Skeletal muscle tissue (tissue), 4 donors: ENCODE data around the gene LAPTM4A. TPM values are rescaled to one million over a fixed set of nuclear protein-coding genes. Genes with fewer than 3 reads are reported as not detected.
A peak's percentile ranks its signal among the peaks of the same experiment; 100 is the strongest.

Experiments used
- H3K27ac ChIP-seq: one replicate; pipeline ENCODE4 v1.7.0; 2013; ENCODE audit warnings: mild to moderate bottlenecking, low read depth, low read length, inconsistent platforms
- H3K27me3 ChIP-seq, 3 donors: one replicate each; pipeline ENCODE4 v1.7.0; 2013; ENCODE audit warnings: low read length in 3 of 3; ENCODE audit not compliant: control insufficient read depth in 3 of 3, insufficient read depth in 3 of 3
- H3K36me3 ChIP-seq, 3 donors: one replicate each; pipeline ENCODE4 v1.7.0; 2013; ENCODE audit warnings: low read length in 3 of 3; ENCODE audit not compliant: control insufficient read depth in 3 of 3, insufficient read depth in 3 of 3
- H3K4me1 ChIP-seq, 3 donors: one replicate each; pipeline ENCODE4 v1.7.0; 2013; ENCODE audit warnings: low read length in 3 of 3, mild to moderate bottlenecking in 3 of 3; ENCODE audit not compliant: control insufficient read depth in 3 of 3, insufficient read depth in 3 of 3
- H3K4me3 ChIP-seq, 3 donors: one replicate each; pipeline ENCODE4 v1.7.0; 2013; ENCODE audit warnings: low read length in 3 of 3
- H3K9ac ChIP-seq, 3 donors: one replicate each; pipeline ENCODE4 v1.7.0; 2013; ENCODE audit warnings: low read length in 3 of 3, mild to moderate bottlenecking in 3 of 3, moderate library complexity in 2 of 3, low read depth in 1 of 3
- H3K9me3 ChIP-seq, 3 donors: one replicate each; pipeline ENCODE4 v1.7.0; 2013; ENCODE audit warnings: low read length in 3 of 3; ENCODE audit not compliant: control insufficient read depth in 3 of 3
- total RNA-seq: library from RNA; depleted of rRNA; stranded (reverse); fragments of >200 nt; gene quantifications from one replicate; pipeline ENCODE4 v1.2.3, GENCODE V29; 2014
- donor health status: Osteomylitis.

LAPTM4A gene
- 269 TPM for total RNA-seq

GRCh38 chr2:20051532-20052228, at the start of gene LAPTM4A:
Gene LAPTM4A, minus strand, starts transcription at chr2:20051628. Its CDS starts 108 bp downstream, at chr2:20051520.
- H3K4me3 ChIP-seq = peak within 1 kb of the TSS; percentile 84 to 96 (median 95)
- H3K27ac ChIP-seq = peak within 1 kb of the TSS; percentile 97
- no peaks in the 10 kb centered on the region for H3K27me3 ChIP-seq
- peak within 1 kb of the TSS; percentile 84 to 98 (median 96) for H3K9ac ChIP-seq
- peaks cover 3 to 32% (median 21%) of the 10 kb centered on the region in 3 donors for H3K4me1 ChIP-seq
- no peaks in the 10 kb centered on the region for H3K36me3 ChIP-seq
- no peaks in the 10 kb centered on the region for H3K9me3 ChIP-seq

- Histone ChIP-seq H3K9me3 (peaks cover 0 to 12% (median 0%) of the 10 kb centered on the region in 3 donors), H3K36me3 (no peaks in the 10 kb centered on the region), H3K4me3 (no peak overlapping the region), H3K9ac (no peak overlapping the region), H3K4me1 (peaks cover 0 to 4% (median 2%) of the 10 kb centered on the region in 3 donors), H3K27ac (no peak overlapping the region), H3K27me3 (peaks cover 7 to 10% (median 8%) of the 10 kb centered on the region in 3 donors)
These were observed 49.3 kb upstream of the LAPTM4A start for GRCh38 chr2:20100711-20101110.

- Histone ChIP-seq H3K27me3 (peaks cover 0 to 2% (median 2%) of the 10 kb centered on the region in 3 donors), H3K27ac (no peak overlapping the region), H3K4me3 (no peak overlapping the region), H3K4me1 (peaks cover 0 to 4% (median 2%) of the 10 kb centered on the region in 3 donors), H3K9me3 (peaks cover 0 to 12% (median 0%) of the 10 kb centered on the region in 3 donors), H3K9ac (no peak overlapping the region), H3K36me3 (no peaks in the 10 kb centered on the region)
These were observed 48.4 kb upstream of the LAPTM4A start for GRCh38 chr2:20099780-20100179.

GRCh38 chr2:20097889-20098714, 46.7 kb upstream of the LAPTM4A start:
- H3K9ac ChIP-seq = no peak overlapping the region

GRCh38 chr2:20095469-20095868, 44.0 kb upstream of the LAPTM4A start:
- no peaks in the 10 kb centered on the region for H3K9me3 ChIP-seq
- H3K36me3 ChIP-seq = no peaks in the 10 kb centered on the region
- no peak overlapping the region for H3K9ac ChIP-seq
- no peaks in the 10 kb centered on the region for H3K27me3 ChIP-seq
- peaks cover 35 to 42% (median 39%) of the 10 kb centered on the region in 3 donors for H3K4me1 ChIP-seq
- H3K4me3 ChIP-seq = no peak overlapping the region
- H3K27ac ChIP-seq = no peak overlapping the region

More at GRCh38 chr2:20097889-20098714, 46.7 kb upstream of the LAPTM4A start:
- Histone ChIP-seq H3K9me3 (peaks cover 0 to 9% (median 0%) of the 10 kb centered on the region in 3 donors), H3K4me3 (no peak overlapping the region), H3K4me1 (peaks cover 12 to 20% (median 14%) of the 10 kb centered on the region in 3 donors), H3K27me3 (no peaks in the 10 kb centered on the region), H3K36me3 (no peaks in the 10 kb centered on the region), H3K27ac (no peak overlapping the region)

GRCh38 chr2:20094955-20095354, 43.5 kb upstream of the LAPTM4A start:
- H3K4me1 ChIP-seq = peaks cover 35 to 42% (median 39%) of the 10 kb centered on the region in 3 donors
- H3K4me3 ChIP-seq = no peak overlapping the region
- no peaks in the 10 kb centered on the region for H3K27me3 ChIP-seq
- no peaks in the 10 kb centered on the region for H3K9me3 ChIP-seq
- H3K36me3 ChIP-seq = no peaks in the 10 kb centered on the region
- H3K27ac ChIP-seq = no peak overlapping the region
- H3K9ac ChIP-seq = no peak overlapping the region

GRCh38 chr2:20094142-20094755, 42.8 kb upstream of the LAPTM4A start:
- H3K9ac ChIP-seq = peak overlapping the region in 2 of 3 donors; percentile 5 to 35

GRCh38 chr2:20093263-20094141, 42.1 kb upstream of the LAPTM4A start:
- H3K4me3 ChIP-seq = peak overlapping the region in 1 of 3 donors; percentile 29
- no peak overlapping the region for H3K27ac ChIP-seq
- H3K4me1 ChIP-seq = peaks cover 35 to 42% (median 39%) of the 10 kb centered on the region in 3 donors
- peak overlapping the region in 2 of 3 donors; percentile 5 to 45 for H3K9ac ChIP-seq
- no peaks in the 10 kb centered on the region for H3K36me3 ChIP-seq
- H3K27me3 ChIP-seq = no peaks in the 10 kb centered on the region
- H3K9me3 ChIP-seq = no peaks in the 10 kb centered on the region

More at GRCh38 chr2:20094142-20094755, 42.8 kb upstream of the LAPTM4A start:
- Histone ChIP-seq H3K27ac (no peak overlapping the region), H3K9me3 (no peaks in the 10 kb centered on the region), H3K4me3 (no peak overlapping the region), H3K36me3 (no peaks in the 10 kb centered on the region), H3K4me1 (peaks cover 35 to 42% (median 39%) of the 10 kb centered on the region in 3 donors), H3K27me3 (no peaks in the 10 kb centered on the region)

- H3K36me3 ChIP-seq = no peaks in the 10 kb centered on the region
- H3K4me1 ChIP-seq = peaks cover 35 to 40% (median 37%) of the 10 kb centered on the region in 3 donors
- H3K27ac ChIP-seq = no peak overlapping the region
- no peak overlapping the region for H3K9ac ChIP-seq
- no peaks in the 10 kb centered on the region for H3K27me3 ChIP-seq
- H3K4me3 ChIP-seq = no peak overlapping the region
- H3K9me3 ChIP-seq = no peaks in the 10 kb centered on the region
These were observed 41.4 kb upstream of the LAPTM4A start for GRCh38 chr2:20092901-20093235.
